Thoracic aorta (tissue), 2 donors: ENCODE measurements around the gene KIF18A. TPM values are rescaled to one million over a fixed set of nuclear protein-coding genes. Genes with fewer than 3 reads are reported as not detected.

Experiments used
- ATAC-seq: fragments of 150-250 bp; one replicate; pipeline ENCODE4 v1.8.0; 2017; ENCODE audit warnings: low read depth; ENCODE audit not compliant: insufficient number of reproducible peaks, low FRiP score
- DNase-seq: peaks from one replicate; pipeline ENCODE4 v3.0.0-alpha.2; 2020; ENCODE audit warnings: low spot score
- H3K27ac ChIP-seq, 2 donors: fragments of 200-600 bp; sonication (generic); 1 replicate in 1 of 2; 2 replicates in 1 of 2; pipeline ENCODE4 v1.5.1; 2016; ENCODE audit warnings: mild to moderate bottlenecking in 2 of 2, moderate library complexity in 2 of 2
- H3K27me3 ChIP-seq: fragments of 200-600 bp; sonication (generic); replicated peaks from 2 replicates; pipeline ENCODE4 v1.6.0; 2016; ENCODE audit warnings: mild to moderate bottlenecking; ENCODE audit not compliant: insufficient read depth
- H3K36me3 ChIP-seq: fragments of 200-600 bp; sonication (generic); one replicate; pipeline ENCODE4 v1.5.1; 2016
- H3K4me1 ChIP-seq, 2 donors: fragments of 200-600 bp; sonication (generic); 1 replicate in 1 of 2; 2 replicates in 1 of 2; pipeline versions ENCODE4 v1.5.1 to v1.6.0; 2016; ENCODE audit warnings: low read depth in 2 of 2, mild to moderate bottlenecking in 1 of 2; ENCODE audit not compliant: control insufficient read depth in 1 of 2
- H3K4me3 ChIP-seq: fragments of 200-600 bp; sonication (generic); 2 replicates; pipeline ENCODE4 v1.5.1; 2016; ENCODE audit warnings: mild to moderate bottlenecking
- H3K9me3 ChIP-seq: fragments of 200-600 bp; sonication (generic); 2 replicates; pipeline ENCODE4 v1.5.1; 2016
- total RNA-seq, 2 donors: library from RNA; depleted of rRNA; stranded (reverse); fragments of >200 nt; gene quantifications; one replicate each; pipeline versions ENCODE4 v1.1.0 to v1.2.3, GENCODE V29; 2016
- TF ChIP-seq, protein P1 (sequence below): fragments of 200-600 bp; sonication (generic); IDR thresholded peaks from one replicate; pipeline ENCODE4 v1.5.1; 2019; ENCODE audit warnings: antibody characterized with exemption

The KIF18A gene
- under 1 TPM in 1 of 2 donors, not detected in 1; 0.28 TPM for total RNA-seq

DNA sequence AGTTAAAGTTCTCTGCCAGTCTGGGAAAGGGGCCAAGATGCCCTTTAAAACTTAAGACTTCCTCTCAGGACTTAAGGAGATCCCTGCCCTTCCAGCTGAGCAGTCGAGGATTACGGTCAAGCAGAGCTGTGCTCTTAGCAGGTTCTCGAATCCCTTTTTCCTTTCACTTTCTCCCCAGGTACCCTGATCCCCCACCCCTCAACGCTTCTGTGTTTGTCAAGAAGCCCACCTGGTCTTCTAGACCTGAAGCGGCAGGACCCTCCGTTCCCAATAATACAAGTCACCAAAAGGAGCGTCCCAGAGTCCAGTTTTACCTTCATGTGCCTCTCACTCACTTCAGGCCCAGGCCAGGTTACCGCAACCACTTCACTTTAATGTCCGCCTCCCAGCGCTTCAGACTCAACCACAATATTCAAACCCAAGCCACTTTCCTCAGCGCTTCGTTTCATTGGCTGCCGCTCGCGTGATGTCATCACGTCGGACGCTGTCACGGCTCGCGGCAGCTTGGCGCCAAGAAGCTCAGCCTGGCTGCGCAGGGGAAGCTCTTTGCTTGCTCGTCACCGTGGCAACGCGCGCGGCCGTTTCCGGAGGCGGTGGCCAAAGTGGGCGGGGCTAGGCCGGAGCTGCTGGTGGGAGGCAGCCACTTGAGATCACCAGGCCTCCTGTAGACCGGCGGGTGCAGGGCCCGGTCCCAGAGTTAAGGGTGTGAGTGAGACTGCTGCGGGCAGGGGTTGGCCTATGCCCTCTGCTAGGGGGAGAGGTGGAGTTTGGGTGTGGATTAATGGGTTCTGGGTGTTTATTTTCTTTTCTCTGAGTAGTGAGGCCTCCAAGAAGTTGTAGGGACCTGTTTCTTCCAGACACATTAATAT is at the start of gene KIF18A, which contains the start of gene METTL15:
Gene KIF18A, minus strand, starts transcription at position 407 of the 869 bp plus-strand sequence. CDS start 10,209 bp downstream, outside the sequence.
Gene METTL15, plus strand, starts transcription at position 639 of the 869 bp plus-strand sequence. CDS start 4,947 bp downstream, outside the sequence.
- Histone ChIP-seq H3K4me1 (peaks cover 12 to 41% of the 10 kb centered on the region in 2 donors), H3K27me3 (no peaks in the 10 kb centered on the region), H3K36me3 (no peaks in the 10 kb centered on the region), H3K9me3 (no peaks in the 10 kb centered on the region), H3K27ac (peak within 1 kb of the TSS; percentile 68 to 70), H3K4me3 (peak within 1 kb of the TSS; percentile 80)
- DNase-seq, result peak; percentile 98
- TF ChIP-seq, protein P1, sequence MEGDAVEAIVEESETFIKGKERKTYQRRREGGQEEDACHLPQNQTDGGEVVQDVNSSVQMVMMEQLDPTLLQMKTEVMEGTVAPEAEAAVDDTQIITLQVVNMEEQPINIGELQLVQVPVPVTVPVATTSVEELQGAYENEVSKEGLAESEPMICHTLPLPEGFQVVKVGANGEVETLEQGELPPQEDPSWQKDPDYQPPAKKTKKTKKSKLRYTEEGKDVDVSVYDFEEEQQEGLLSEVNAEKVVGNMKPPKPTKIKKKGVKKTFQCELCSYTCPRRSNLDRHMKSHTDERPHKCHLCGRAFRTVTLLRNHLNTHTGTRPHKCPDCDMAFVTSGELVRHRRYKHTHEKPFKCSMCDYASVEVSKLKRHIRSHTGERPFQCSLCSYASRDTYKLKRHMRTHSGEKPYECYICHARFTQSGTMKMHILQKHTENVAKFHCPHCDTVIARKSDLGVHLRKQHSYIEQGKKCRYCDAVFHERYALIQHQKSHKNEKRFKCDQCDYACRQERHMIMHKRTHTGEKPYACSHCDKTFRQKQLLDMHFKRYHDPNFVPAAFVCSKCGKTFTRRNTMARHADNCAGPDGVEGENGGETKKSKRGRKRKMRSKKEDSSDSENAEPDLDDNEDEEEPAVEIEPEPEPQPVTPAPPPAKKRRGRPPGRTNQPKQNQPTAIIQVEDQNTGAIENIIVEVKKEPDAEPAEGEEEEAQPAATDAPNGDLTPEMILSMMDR, result no peak
- ATAC-seq, result peak; percentile 97

- Histone ChIP-seq H3K4me1 (no peaks in the 10 kb centered on the region), H3K36me3 (peaks cover 5% of the 10 kb centered on the region), H3K27ac (no peak overlapping the region), H3K27me3 (no peaks in the 10 kb centered on the region), H3K4me3 (no peak overlapping the region), H3K9me3 (no peaks in the 10 kb centered on the region)
- TF ChIP-seq, protein P1, result no peak
- ATAC-seq, result no peak
- no peak for DNase-seq
Measured at GRCh38 chr11:28153586-28153985, 45.6 kb upstream of the KIF18A start.

DNA sequence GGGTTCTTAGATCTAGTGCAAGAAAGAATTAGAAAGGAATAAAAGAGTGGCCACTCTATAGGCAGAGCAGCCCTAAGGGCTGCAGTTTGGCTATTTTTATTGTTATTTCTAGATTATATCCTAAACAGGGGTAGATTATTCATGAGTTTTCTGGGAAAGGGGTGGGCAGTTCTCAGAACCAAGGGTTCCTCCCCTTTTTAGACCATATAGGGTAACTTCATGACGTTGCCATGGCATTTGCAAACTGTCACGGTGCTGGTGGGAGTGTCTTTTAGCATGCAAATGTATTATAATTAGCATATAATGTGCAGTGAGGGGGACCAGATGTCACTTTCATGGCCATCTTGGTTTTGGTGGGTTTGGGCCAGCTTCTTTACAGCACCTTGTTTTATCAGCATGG is 44.8 kb upstream of the KIF18A start:
- no peak overlapping the region for H3K4me3 ChIP-seq
- TF ChIP-seq, protein P1, result no peak
- no peak overlapping the region for H3K27ac ChIP-seq
- H3K9me3 ChIP-seq, result no peaks in the 10 kb centered on the region
- DNase-seq, result no peak
- H3K27me3 ChIP-seq, result no peaks in the 10 kb centered on the region
- ATAC-seq, result no peak
- no peaks in the 10 kb centered on the region for H3K4me1 ChIP-seq
- H3K36me3 ChIP-seq, result no peaks in the 10 kb centered on the region

DNA sequence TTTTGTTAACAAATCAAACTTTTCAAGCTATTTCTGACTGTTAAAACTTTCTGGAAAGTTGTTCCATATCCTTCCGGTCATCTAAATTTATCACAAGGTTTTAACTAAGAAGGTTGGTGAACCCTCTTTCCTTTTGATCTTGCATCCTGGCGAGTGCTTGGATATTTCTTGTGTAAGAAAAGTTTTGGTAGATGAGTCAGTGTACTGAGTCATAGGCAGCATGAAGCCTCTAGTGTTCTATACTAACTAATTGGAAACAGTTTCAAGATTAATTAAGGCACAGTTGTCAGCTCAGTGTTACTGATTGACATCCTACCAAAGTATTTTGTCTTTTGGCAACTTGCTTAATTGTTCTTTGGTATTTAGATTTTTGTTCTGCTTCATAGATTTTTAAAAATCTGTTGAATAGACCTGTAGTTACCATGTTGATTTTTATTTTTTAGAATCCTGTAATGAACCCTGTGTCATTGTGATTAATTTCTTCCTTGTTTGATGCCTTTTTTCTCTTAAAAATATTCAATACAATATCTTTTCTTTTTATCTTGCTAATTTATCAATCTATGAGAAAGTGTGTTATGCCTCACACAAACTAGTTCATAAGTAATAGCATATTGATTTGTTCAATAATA is 38.3 kb upstream of the KIF18A start:
- ATAC-seq, result no peak
- Histone ChIP-seq H3K27ac (no peak overlapping the region), H3K4me1 (peaks cover 0 to 3% of the 10 kb centered on the region in 2 donors)

More for the DNA sequence above, 38.3 kb upstream of the KIF18A start:
- Histone ChIP-seq H3K27me3 (no peaks in the 10 kb centered on the region), H3K36me3 (no peaks in the 10 kb centered on the region), H3K9me3 (no peaks in the 10 kb centered on the region), H3K4me3 (no peak overlapping the region)
- TF ChIP-seq, protein P1, result no peak
- no peak for DNase-seq
